Left lung (tissue), 10 donors: ENCODE results near the gene DOK7. TPM values are rescaled to one million over a fixed set of nuclear protein-coding genes. Genes with fewer than 3 reads are reported as not detected.

Experiments used
- ATAC-seq: fragments of 200-7000 bp; cut with Tn5 transposase; one replicate; pipeline ENCODE4 v1.9.1; 2020; ENCODE audit warnings: moderate library complexity
- DNase-seq, 4 donors: peaks; one replicate each; pipeline ENCODE4 v3.0.0-alpha.2; 2013 to 2020
- H3K27ac ChIP-seq, 2 donors: fragments of 200-600 bp; sonication (generic) in 1 of 2; one replicate each; pipeline versions ENCODE4 v1.5.0 to v1.8.0; 2020 to 2021
- H3K27me3 ChIP-seq, 2 donors: fragments of 200-600 bp; sonication (generic) in 1 of 2; one replicate each; pipeline versions ENCODE4 v1.5.0 to v1.8.0; 2020 to 2021
- H3K36me3 ChIP-seq, 2 donors: fragments of 200-600 bp; sonication (generic) in 1 of 2; one replicate each; pipeline versions ENCODE4 v1.5.0 to v1.8.0; 2020 to 2021
- H3K4me1 ChIP-seq, 2 donors: fragments of 200-600 bp; one replicate each; pipeline ENCODE4 v1.8.0; 2021
- H3K4me3 ChIP-seq, 2 donors: fragments of 200-600 bp; sonication (generic) in 1 of 2; one replicate each; pipeline versions ENCODE4 v1.5.0 to v1.8.0; 2020 to 2021; ENCODE audit warnings: mild to moderate bottlenecking in 1 of 2
- H3K9me3 ChIP-seq, 2 donors: fragments of 200-600 bp; sonication (generic) in 1 of 2; one replicate each; pipeline versions ENCODE4 v1.5.0 to v1.8.0; 2020 to 2021
- intact Hi-C, 2 donors: fragments of 100-400 bp; cut with DNase I; formaldehyde crosslinking; loops; one replicate each; pipeline versions ENCODE4 v1.11.2 to v1.14.2; 2022
- polyA plus RNA-seq, 6 donors: library from polyadenylated mRNA; unstranded; fragments of 120-200 nt; gene quantifications; one replicate each; pipeline ENCODE4 v1.2.1, GENCODE V29; 2013; ENCODE audit not compliant: insufficient read length in 6 of 6
- total RNA-seq, 2 donors: library from RNA; stranded (reverse); fragmentation: NEBNext Ultra II Directional; extraction: Animal tissue kit (Norgen Biotek cat#: 25700); gene quantifications; one replicate each; pipeline ENCODE4 v1.2.1, GENCODE V29; 2021
- TF ChIP-seq, protein P1 (sequence below), 2 donors: fragments of 200-600 bp; sonication (generic) in 1 of 2; IDR thresholded peaks; one replicate each; pipeline versions ENCODE4 v1.5.0 to v1.8.0; 2021; ENCODE audit warnings: antibody characterized with exemption in 2 of 2
- donor health status: DM: no; HTN: yes; CAD: no.
- donor health status: DM: no; HTN: no; CAD: no.

DOK7 gene
- total and polyA plus RNA-seq, 8 donors, result 0.28 to 6.3 (median 1.2) TPM

DNA sequence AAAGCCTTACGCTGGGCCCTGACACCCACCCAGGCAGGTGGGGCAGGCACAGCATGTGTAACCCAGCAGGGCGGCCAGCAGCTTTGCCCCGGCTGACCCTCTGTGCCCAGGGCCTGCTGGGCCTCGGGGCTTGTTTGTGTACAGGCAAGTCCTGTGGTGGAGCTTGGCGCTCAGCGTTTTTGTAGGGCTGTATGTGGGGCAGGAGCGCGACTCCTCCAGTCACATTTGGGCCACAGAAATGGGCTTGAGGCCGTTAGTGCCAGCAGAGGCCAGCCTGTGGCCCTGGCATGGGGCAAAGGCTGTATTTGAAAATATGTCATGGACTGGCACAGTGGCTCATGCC is 36.0 kb upstream of the DOK7 start:
- intact Hi-C loops, result no loop called here
- Histone ChIP-seq H3K4me3 (no peak overlapping the region), H3K9me3 (no peaks in the 10 kb centered on the region), H3K36me3 (peaks cover 0 to 75% of the 10 kb centered on the region in 2 donors), H3K27ac (no peak overlapping the region), H3K4me1 (no peaks in the 10 kb centered on the region), H3K27me3 (no peaks in the 10 kb centered on the region)
- TF ChIP-seq, protein P1, sequence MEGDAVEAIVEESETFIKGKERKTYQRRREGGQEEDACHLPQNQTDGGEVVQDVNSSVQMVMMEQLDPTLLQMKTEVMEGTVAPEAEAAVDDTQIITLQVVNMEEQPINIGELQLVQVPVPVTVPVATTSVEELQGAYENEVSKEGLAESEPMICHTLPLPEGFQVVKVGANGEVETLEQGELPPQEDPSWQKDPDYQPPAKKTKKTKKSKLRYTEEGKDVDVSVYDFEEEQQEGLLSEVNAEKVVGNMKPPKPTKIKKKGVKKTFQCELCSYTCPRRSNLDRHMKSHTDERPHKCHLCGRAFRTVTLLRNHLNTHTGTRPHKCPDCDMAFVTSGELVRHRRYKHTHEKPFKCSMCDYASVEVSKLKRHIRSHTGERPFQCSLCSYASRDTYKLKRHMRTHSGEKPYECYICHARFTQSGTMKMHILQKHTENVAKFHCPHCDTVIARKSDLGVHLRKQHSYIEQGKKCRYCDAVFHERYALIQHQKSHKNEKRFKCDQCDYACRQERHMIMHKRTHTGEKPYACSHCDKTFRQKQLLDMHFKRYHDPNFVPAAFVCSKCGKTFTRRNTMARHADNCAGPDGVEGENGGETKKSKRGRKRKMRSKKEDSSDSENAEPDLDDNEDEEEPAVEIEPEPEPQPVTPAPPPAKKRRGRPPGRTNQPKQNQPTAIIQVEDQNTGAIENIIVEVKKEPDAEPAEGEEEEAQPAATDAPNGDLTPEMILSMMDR (IDR thresholded peaks at IDR 0.05), result no peak
- ATAC-seq (no peak), DNase-seq (peak in 1 of 4 donors; percentile 12)

DNA sequence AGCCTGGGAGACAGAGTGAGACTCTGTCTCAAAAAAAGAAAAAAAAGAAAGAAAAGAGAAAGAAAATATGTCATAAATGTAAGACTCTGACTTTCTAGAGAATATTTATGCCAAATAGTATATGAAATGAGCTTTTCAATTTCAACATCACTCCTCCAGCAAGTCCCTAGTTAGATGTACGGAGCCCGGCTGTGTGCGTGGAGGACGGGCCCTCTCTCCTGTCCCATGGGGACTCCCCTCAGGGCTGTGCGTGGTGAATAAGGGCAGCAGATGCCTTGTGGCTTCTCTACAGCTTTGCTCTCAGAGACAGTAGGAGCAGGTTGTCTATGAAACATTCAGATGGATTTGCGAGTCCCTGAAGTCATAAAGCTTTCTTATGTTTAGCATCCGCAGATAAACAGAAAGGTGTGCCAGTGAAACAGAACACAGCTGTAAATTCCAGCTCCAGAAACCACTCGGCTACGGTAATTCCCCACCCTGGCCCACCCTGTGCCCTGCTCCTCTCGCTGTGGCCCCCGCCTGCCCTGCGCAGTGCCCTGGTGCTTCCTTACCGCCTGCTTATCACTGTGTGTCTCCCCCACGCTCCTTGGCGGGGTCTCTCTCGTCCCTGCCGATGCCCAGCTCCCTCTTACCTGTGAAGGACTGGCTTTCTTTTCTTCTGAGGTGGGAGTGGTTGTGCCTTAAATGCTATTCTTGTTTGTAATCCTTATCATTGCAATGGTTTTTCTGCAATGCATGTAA is 35.2 kb upstream of the DOK7 start:
- Histone ChIP-seq H3K36me3 (peaks cover 0 to 73% of the 10 kb centered on the region in 2 donors), H3K9me3 (no peaks in the 10 kb centered on the region), H3K4me1 (no peaks in the 10 kb centered on the region), H3K27ac (no peak overlapping the region), H3K4me3 (no peak overlapping the region), H3K27me3 (no peaks in the 10 kb centered on the region)
- intact Hi-C loops, result no loop called here
- DNase-seq (peak in 1 of 4 donors; percentile 63), ATAC-seq (no peak)
- TF ChIP-seq, protein P1 (IDR thresholded peaks at IDR 0.05), result no peak

DNA sequence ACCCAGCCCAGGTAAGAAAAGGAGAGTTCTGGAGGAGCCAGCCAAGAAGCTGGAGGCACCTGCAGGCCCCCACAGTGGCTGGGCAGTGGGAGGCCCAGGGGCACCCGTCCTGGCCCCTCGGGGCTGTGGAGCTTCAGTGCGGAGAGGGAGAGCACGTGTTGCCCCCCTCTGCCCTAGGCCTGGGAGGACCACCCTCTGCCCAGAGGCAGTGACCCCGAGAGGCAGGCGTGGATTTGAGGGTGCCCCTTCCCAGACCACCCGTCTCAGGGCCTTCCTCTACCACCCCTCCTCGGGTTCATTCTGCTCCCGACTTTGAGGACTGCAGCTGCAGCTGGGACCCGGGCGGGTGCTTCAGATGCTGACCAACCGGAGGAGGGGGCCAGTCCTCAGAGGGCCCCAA is 33.5 kb upstream of the DOK7 start:
- Histone ChIP-seq H3K27ac (no peak overlapping the region), H3K4me1 (no peaks in the 10 kb centered on the region), H3K27me3 (no peaks in the 10 kb centered on the region), H3K4me3 (no peak overlapping the region), H3K9me3 (no peaks in the 10 kb centered on the region), H3K36me3 (peaks cover 0 to 57% of the 10 kb centered on the region in 2 donors)
- intact Hi-C loops, result no loop called here
- DNase-seq, result peak in 1 of 4 donors; percentile 53
- TF ChIP-seq, protein P1 (IDR thresholded peaks at IDR 0.05), result no peak
- no peak for ATAC-seq

DNA sequence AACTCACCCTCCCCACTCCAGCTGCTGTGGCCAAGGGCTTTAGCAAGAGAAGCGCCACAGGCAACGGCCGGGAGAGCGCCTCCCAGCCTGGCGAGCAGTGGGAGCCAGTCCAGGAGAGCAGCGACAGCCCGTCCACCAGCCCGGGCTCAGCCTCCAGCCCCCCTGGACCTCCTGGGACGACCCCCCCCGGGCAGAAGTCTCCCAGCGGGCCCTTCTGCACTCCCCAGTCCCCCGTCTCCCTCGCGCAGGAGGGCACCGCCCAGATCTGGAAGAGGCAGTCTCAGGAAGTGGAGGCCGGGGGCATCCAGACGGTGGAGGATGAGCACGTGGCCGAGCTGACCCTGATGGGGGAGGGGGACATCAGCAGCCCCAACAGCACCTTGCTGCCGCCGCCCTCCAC is 32.6 kb upstream of the DOK7 start:
- H3K36me3 ChIP-seq, result peaks cover 0 to 57% of the 10 kb centered on the region in 2 donors
- peak in 1 of 4 donors; percentile 75 for DNase-seq
- no peaks in the 10 kb centered on the region for H3K4me1 ChIP-seq
- no peaks in the 10 kb centered on the region for H3K9me3 ChIP-seq
- TF ChIP-seq, protein P1 (IDR thresholded peaks at IDR 0.05), result no peak
- no peak for ATAC-seq
- intact Hi-C loops, result no loop called here
- H3K4me3 ChIP-seq, result no peak overlapping the region
- H3K27me3 ChIP-seq, result no peaks in the 10 kb centered on the region
- no peak overlapping the region for H3K27ac ChIP-seq

DNA sequence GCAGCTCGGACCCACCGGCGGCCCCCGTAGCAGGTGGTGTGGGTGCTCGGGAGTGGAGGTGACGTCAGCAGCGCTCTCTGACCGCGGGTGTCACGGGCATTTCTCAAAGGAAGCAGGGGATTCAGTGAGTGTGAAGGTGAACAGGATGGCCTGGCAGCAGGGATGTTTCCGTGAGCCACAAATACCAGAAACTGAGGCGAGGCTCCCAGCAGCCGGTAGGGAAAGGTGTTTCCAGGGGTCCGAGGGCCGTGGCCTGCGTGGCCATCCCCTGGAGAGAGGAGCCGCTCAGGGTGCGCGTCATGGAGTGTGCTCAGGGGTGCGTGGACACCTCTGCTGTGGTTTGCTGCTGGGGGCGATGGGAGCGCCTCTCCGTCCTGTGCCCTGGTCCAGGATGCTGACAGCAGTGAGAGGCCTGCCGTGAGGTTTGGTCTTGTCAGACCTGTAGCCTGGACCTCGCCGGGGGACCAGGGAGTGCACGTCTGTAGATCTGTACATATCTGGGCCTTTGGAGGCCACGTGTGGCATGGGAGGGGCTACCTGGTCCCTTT is 31.6 kb upstream of the DOK7 start:
- H3K27ac ChIP-seq, result no peak overlapping the region
- TF ChIP-seq, protein P1 (IDR thresholded peaks at IDR 0.05), result no peak
- no peak overlapping the region for H3K4me3 ChIP-seq
- peaks cover 0 to 54% of the 10 kb centered on the region in 2 donors for H3K36me3 ChIP-seq
- intact Hi-C loops, result no loop called here
- no peak for ATAC-seq
- DNase-seq, result peak in 1 of 4 donors; percentile 67
- H3K9me3 ChIP-seq, result no peaks in the 10 kb centered on the region
- H3K27me3 ChIP-seq, result no peaks in the 10 kb centered on the region
- peaks cover under 1 to 1% of the 10 kb centered on the region in 2 donors for H3K4me1 ChIP-seq
